SK-N-SH (cell line): ENCODE measurements around the gene TWF2. TPM values are rescaled to one million over a fixed set of nuclear protein-coding genes. Genes with fewer than 3 reads are reported as not detected.
"Not testable (repeated sequence)": the region's sequence is repeated elsewhere in the genome, so short reads cannot be mapped to it uniquely, and the experiment has no call there.

Experiments used
- CTCF ChIA-PET: fragments of 300-600, 350-600 bp; formaldehyde crosslinking; extraction: SDS; loops from one replicate; lab custom pipeline; 2021; lab: Yijun Ruan, JAX
- POLR2A ChIA-PET: fragments of 350-600 bp; sonication (Branson Sonifier 250); formaldehyde crosslinking; extraction: SDS; loops from one replicate; lab custom pipeline; 2020; ENCODE audit warnings: antibody characterized with exemption, inconsistent platforms; lab: Yijun Ruan, JAX
- DNase-seq: peaks from one replicate; pipeline ENCODE4 v3.0.0; 2012
- H2AFZ ChIP-seq: fragments of 200-600 bp; sonication (generic); 2 replicates; pipeline ENCODE4 v1.8.1; 2016; ENCODE audit warnings: antibody characterized with exemption, mild to moderate bottlenecking, low read depth
- H3F3A ChIP-seq: fragments of 200-600 bp; sonication (generic); replicated peaks from 2 replicates; pipeline ENCODE3; 2016; ENCODE audit warnings: antibody characterized with exemption, mild to moderate bottlenecking; ENCODE audit not compliant: insufficient read depth
- H3K27ac ChIP-seq, 2 experiments: fragments of 200-500 bp in 1 of 2; fragments of 200-600 bp in 1 of 2; sonication (Bioruptor generic) in 1 of 2; sonication (generic), shearing (Covaris generic) in 1 of 2; 2 replicates each; pipeline versions ENCODE4 v1.5.1 to v1.6.1; 2014 to 2016; ENCODE audit warnings: low read depth in 2 of 2, inconsistent platforms in 1 of 2, low read length in 1 of 2, mild to moderate bottlenecking in 1 of 2, mixed read lengths in 1 of 2
- H3K27me3 ChIP-seq: fragments of 200-600 bp; sonication (generic), shearing (Covaris generic); 2 replicates; pipeline ENCODE4 v1.6.1; 2016; ENCODE audit warnings: mixed run types; ENCODE audit not compliant: insufficient read depth
- H3K36me3 ChIP-seq, 2 experiments: fragments of 200-500 bp in 1 of 2; fragments of 200-600 bp in 1 of 2; sonication (Bioruptor generic) in 1 of 2; sonication (generic) in 1 of 2; replicated peaks in 1 of 2; 2 replicates each; pipeline versions ENCODE3 to v1.5.1; 2014 to 2016; ENCODE audit warnings: low read length in 1 of 2, mild to moderate bottlenecking in 1 of 2; ENCODE audit not compliant: insufficient read depth in 2 of 2, control insufficient read depth in 1 of 2
- H3K4me1 ChIP-seq, 2 experiments: fragments of 200-500 bp in 1 of 2; fragments of 200-600 bp in 1 of 2; sonication (Bioruptor generic) in 1 of 2; sonication (generic), shearing (Covaris generic) in 1 of 2; 2 replicates each; pipeline versions ENCODE4 v1.5.1 to v1.6.1; 2014 to 2016; ENCODE audit warnings: low read depth in 1 of 2, low read length in 1 of 2, mixed run types in 1 of 2; ENCODE audit not compliant: insufficient read depth in 2 of 2, control insufficient read depth in 1 of 2
- H3K4me2 ChIP-seq: fragments of 200-600 bp; sonication (generic), shearing (Covaris generic); 2 replicates; pipeline ENCODE4 v1.6.1; 2017; ENCODE audit warnings: mixed run types
- H3K4me3 ChIP-seq, 2 experiments: fragments of 200-500 bp in 1 of 2; fragments of 200-600 bp in 1 of 2; sonication (Bioruptor generic) in 1 of 2; sonication (generic), shearing (Covaris generic) in 1 of 2; 2 replicates each; pipeline versions ENCODE4 v1.5.1 to v1.8.1; 2014 to 2016; ENCODE audit warnings: low read depth in 2 of 2, inconsistent platforms in 1 of 2, low read length in 1 of 2, mild to moderate bottlenecking in 1 of 2, mixed read lengths in 1 of 2, moderate library complexity in 1 of 2
- H3K79me2 ChIP-seq: fragments of 200-600 bp; sonication (generic); 2 replicates; pipeline ENCODE4 v1.8.1; 2017; ENCODE audit warnings: mild to moderate bottlenecking; ENCODE audit not compliant: insufficient read depth
- H3K9ac ChIP-seq: fragments of 200-600 bp; sonication (generic); 2 replicates; pipeline ENCODE4 v1.6.1; 2017; ENCODE audit warnings: mixed run types
- H3K9me2 ChIP-seq: fragments of 200-600 bp; sonication (generic); 2 replicates; pipeline ENCODE4 v1.6.1; 2017; ENCODE audit warnings: mixed run types
- H3K9me3 ChIP-seq: fragments of 200-600 bp; sonication (generic); 2 replicates; pipeline ENCODE4 v1.6.1; 2017; ENCODE audit warnings: mixed run types, mild to moderate bottlenecking, moderate library complexity
- H4K20me1 ChIP-seq: fragments of 200-600 bp; sonication (generic); 2 replicates; pipeline ENCODE4 v1.6.1; 2017; ENCODE audit warnings: mild to moderate bottlenecking, mixed run types; ENCODE audit not compliant: insufficient read depth
- EP300 ChIP-seq, 2 experiments: IDR thresholded peaks; 2 replicates each; pipeline versions ENCODE4 v1.4.0 to v1.6.1; 2012; ENCODE audit warnings: borderline replicate concordance in 1 of 2, low read depth in 1 of 2, low read length in 1 of 2
- EZH2phosphoT487 ChIP-seq: fragments of 200-600 bp; sonication (generic); IDR thresholded peaks from 2 replicates; pipeline ENCODE4 v1.6.1; 2017; ENCODE audit warnings: low read depth, mixed run types, mild to moderate bottlenecking, antibody characterized with exemption, moderate library complexity, borderline replicate concordance
- GABPA ChIP-seq: IDR thresholded peaks from 2 replicates; pipeline ENCODE4 v1.4.0; 2012; ENCODE audit warnings: low read depth, mild to moderate bottlenecking
- JUND ChIP-seq: IDR thresholded peaks from 2 replicates; pipeline ENCODE4 v1.4.0; 2012
- NFIC ChIP-seq: IDR thresholded peaks from 2 replicates; pipeline ENCODE4 v1.4.0; 2012; ENCODE audit warnings: borderline replicate concordance
- NRF1 ChIP-seq: IDR thresholded peaks from 2 replicates; pipeline ENCODE4 v1.6.1; 2012; ENCODE audit warnings: low read depth, mild to moderate bottlenecking, low read length
- RCOR1 ChIP-seq: fragments of 150-350 bp; IDR thresholded peaks from 2 replicates; pipeline ENCODE4 v1.6.1; 2017; ENCODE audit warnings: antibody characterized with exemption, low read length
- RXRA ChIP-seq: IDR thresholded peaks from 2 replicates; pipeline ENCODE4 v1.4.0; 2012; ENCODE audit warnings: low read depth, mild to moderate bottlenecking, borderline replicate concordance
- SIN3A ChIP-seq: IDR thresholded peaks from 2 replicates; pipeline ENCODE4 v1.6.1; 2012; ENCODE audit warnings: low read depth, mild to moderate bottlenecking, low read length, moderate library complexity, borderline replicate concordance
- SMC3 ChIP-seq: IDR thresholded peaks from 2 replicates; pipeline ENCODE4 v1.6.1; 2012; ENCODE audit warnings: low read depth, low read length, improper control_type of control experiment
- TEAD4 ChIP-seq: IDR thresholded peaks from 2 replicates; pipeline ENCODE4 v1.4.0; 2012; ENCODE audit warnings: mild to moderate bottlenecking, borderline replicate concordance; ENCODE audit not compliant: insufficient read depth
- WGBS: methylation state at CpG from one replicate; pipeline ENCODE4 v1.1.6; 2017; ENCODE audit warnings: low lambda C conversion rate; 5-methylcytosine and 5-hydroxymethylcytosine counted together
- polyA plus RNA-seq, 3 experiments: library from polyadenylated mRNA; depleted of rRNA; stranded (reverse); fragments of >200 nt; gene quantifications; 2 replicates each; pipeline ENCODE4 v1.2.3, GENCODE V29; 2012
- TF ChIP-seq, protein P1 (sequence below): IDR thresholded peaks from 2 replicates; pipeline ENCODE4 v1.4.0; 2012; ENCODE audit warnings: low read depth
- TF ChIP-seq, protein P2 (sequence below): IDR thresholded peaks from 2 replicates; pipeline ENCODE4 v1.6.1; 2012; ENCODE audit warnings: mild to moderate bottlenecking, low read depth, low read length, moderate library complexity
- TF ChIP-seq, protein P3 (sequence below): IDR thresholded peaks from 2 replicates; pipeline ENCODE4 v1.4.0; 2012; ENCODE audit warnings: low read depth, borderline replicate concordance
- TF ChIP-seq, protein P4 (sequence below): IDR thresholded peaks from 2 replicates; pipeline ENCODE4 v1.4.0; 2012; ENCODE audit warnings: low read depth, borderline replicate concordance
- TF ChIP-seq, protein P5 (sequence below): fragments of 200-600 bp; sonication (generic); IDR thresholded peaks from 2 replicates; pipeline ENCODE4 v1.6.1; 2017; ENCODE audit warnings: antibody characterized with exemption, mild to moderate bottlenecking, moderate library complexity

Gene TWF2
- polyA plus RNA-seq, 1 of the 3 experiments (the other 2 are of a cell fraction) = 188 TPM

DNA sequence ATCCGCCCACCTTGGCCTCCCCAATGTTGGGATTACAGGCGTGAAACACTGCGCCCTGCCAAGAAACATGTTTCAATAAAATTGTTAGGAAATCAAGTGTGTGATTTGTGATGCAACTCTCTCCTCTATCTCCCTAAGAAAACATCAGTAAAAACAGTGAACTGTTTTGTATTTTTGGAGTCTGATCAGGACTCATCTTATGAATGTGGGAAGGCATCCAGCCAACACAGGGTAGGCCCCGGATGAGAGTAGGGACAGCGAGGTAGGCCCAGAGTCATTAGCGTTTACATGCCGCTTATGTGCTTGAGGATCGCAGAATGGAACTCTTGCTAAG is 47.8 kb upstream of the TWF2 start:
- Histone ChIP-seq H3K79me2 (peaks cover 27% of the 10 kb centered on the region; the same call in 1 of the 2 replicates), H4K20me1 (no peaks in the 10 kb centered on the region), H3K4me1 (peaks cover 0 to 23% of the 10 kb centered on the region in 2 experiments; a peak in 2 of 4 replicates), H3K9me3 (no peaks in the 10 kb centered on the region), H3F3A (peaks cover 26% of the 10 kb centered on the region), H2AFZ (no peak overlapping the region), H3K9ac (peak overlapping the region; percentile 98), H3K4me3 (peak overlapping the region; percentile 63 to 81), H3K27me3 (no peaks in the 10 kb centered on the region), H3K9me2 (no peaks in the 10 kb centered on the region), H3K36me3 (peaks cover 0 to 4% of the 10 kb centered on the region in 2 experiments), H3K4me2 (peak overlapping the region; percentile 94), H3K27ac (peak overlapping the region; percentile 97 to 99; a peak in 2 of 4 replicates)
- no peak for DNase-seq
- POLR2A ChIA-PET = interaction anchor here (0.6 to 3.0 kb wide), 6 partner anchors 8 to 291 kb away, joined by 3 to 27 read pairs (median 4); partner anchors contain the start of genes RPL29 and WDR82
- CTCF ChIA-PET = interaction anchor here (1.6 to 16.0 kb wide), 2 partner anchors 10 to 56 kb away, joined by 5 to 504 read pairs; no protein-coding TSS in a partner anchor
- 77% methylated on average over 8 of the region's 8 CpGs for WGBS
- TF ChIP-seq SIN3A (no peak), EP300 (IDR thresholded peaks at IDR 0.05; ENCODE audit: borderline replicate concordance in 1 of 2, low read depth in 1 of 2, low read length in 1 of 2) (no peak), EZH2phosphoT487 (no peak), SMC3 (no peak), NRF1 (no peak), GABPA (no peak), TEAD4 (no peak), RXRA (no peak), NFIC (no peak), JUND (no peak), RCOR1 (no peak)
- TF ChIP-seq, protein P1, sequence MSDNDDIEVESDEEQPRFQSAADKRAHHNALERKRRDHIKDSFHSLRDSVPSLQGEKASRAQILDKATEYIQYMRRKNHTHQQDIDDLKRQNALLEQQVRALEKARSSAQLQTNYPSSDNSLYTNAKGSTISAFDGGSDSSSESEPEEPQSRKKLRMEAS = no peak
- TF ChIP-seq, protein P2, sequence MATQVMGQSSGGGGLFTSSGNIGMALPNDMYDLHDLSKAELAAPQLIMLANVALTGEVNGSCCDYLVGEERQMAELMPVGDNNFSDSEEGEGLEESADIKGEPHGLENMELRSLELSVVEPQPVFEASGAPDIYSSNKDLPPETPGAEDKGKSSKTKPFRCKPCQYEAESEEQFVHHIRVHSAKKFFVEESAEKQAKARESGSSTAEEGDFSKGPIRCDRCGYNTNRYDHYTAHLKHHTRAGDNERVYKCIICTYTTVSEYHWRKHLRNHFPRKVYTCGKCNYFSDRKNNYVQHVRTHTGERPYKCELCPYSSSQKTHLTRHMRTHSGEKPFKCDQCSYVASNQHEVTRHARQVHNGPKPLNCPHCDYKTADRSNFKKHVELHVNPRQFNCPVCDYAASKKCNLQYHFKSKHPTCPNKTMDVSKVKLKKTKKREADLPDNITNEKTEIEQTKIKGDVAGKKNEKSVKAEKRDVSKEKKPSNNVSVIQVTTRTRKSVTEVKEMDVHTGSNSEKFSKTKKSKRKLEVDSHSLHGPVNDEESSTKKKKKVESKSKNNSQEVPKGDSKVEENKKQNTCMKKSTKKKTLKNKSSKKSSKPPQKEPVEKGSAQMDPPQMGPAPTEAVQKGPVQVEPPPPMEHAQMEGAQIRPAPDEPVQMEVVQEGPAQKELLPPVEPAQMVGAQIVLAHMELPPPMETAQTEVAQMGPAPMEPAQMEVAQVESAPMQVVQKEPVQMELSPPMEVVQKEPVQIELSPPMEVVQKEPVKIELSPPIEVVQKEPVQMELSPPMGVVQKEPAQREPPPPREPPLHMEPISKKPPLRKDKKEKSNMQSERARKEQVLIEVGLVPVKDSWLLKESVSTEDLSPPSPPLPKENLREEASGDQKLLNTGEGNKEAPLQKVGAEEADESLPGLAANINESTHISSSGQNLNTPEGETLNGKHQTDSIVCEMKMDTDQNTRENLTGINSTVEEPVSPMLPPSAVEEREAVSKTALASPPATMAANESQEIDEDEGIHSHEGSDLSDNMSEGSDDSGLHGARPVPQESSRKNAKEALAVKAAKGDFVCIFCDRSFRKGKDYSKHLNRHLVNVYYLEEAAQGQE = no peak
- TF ChIP-seq, protein P3, sequence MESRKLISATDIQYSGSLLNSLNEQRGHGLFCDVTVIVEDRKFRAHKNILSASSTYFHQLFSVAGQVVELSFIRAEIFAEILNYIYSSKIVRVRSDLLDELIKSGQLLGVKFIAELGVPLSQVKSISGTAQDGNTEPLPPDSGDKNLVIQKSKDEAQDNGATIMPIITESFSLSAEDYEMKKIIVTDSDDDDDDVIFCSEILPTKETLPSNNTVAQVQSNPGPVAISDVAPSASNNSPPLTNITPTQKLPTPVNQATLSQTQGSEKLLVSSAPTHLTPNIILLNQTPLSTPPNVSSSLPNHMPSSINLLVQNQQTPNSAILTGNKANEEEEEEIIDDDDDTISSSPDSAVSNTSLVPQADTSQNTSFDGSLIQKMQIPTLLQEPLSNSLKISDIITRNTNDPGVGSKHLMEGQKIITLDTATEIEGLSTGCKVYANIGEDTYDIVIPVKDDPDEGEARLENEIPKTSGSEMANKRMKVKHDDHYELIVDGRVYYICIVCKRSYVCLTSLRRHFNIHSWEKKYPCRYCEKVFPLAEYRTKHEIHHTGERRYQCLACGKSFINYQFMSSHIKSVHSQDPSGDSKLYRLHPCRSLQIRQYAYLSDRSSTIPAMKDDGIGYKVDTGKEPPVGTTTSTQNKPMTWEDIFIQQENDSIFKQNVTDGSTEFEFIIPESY = no peak
- TF ChIP-seq, protein P4, sequence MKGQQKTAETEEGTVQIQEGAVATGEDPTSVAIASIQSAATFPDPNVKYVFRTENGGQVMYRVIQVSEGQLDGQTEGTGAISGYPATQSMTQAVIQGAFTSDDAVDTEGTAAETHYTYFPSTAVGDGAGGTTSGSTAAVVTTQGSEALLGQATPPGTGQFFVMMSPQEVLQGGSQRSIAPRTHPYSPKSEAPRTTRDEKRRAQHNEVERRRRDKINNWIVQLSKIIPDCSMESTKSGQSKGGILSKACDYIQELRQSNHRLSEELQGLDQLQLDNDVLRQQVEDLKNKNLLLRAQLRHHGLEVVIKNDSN = no peak
- TF ChIP-seq, protein P5, sequence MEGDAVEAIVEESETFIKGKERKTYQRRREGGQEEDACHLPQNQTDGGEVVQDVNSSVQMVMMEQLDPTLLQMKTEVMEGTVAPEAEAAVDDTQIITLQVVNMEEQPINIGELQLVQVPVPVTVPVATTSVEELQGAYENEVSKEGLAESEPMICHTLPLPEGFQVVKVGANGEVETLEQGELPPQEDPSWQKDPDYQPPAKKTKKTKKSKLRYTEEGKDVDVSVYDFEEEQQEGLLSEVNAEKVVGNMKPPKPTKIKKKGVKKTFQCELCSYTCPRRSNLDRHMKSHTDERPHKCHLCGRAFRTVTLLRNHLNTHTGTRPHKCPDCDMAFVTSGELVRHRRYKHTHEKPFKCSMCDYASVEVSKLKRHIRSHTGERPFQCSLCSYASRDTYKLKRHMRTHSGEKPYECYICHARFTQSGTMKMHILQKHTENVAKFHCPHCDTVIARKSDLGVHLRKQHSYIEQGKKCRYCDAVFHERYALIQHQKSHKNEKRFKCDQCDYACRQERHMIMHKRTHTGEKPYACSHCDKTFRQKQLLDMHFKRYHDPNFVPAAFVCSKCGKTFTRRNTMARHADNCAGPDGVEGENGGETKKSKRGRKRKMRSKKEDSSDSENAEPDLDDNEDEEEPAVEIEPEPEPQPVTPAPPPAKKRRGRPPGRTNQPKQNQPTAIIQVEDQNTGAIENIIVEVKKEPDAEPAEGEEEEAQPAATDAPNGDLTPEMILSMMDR = no peak

DNA sequence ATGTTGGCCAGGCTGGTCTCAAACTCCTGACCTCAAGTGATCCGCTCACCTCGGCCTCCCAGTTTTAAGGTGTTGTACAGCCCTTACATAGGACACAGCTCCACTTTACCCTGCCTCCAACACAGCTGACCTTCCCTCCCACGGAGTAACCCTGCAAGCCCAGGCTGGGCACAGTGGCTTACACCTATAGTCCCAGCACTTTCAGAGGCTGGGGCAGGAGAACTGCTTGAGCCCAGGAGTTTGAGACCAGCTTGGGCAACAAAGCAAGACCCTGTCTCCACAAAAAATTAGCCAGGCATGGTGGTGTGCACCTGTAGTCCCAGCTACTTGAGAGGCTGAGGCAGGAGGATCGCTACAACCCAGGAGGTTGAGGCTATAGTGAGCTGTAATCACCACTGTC is 45.1 kb upstream of the TWF2 start:
- H3K36me3 ChIP-seq, H4K20me1 ChIP-seq, H3K9me2 ChIP-seq, H3K9ac ChIP-seq, DNase-seq, POLR2A ChIA-PET, H3K4me3 ChIP-seq, H3K9me3 ChIP-seq, H3K27me3 ChIP-seq, H2AFZ ChIP-seq, H3K4me2 ChIP-seq, H3K27ac ChIP-seq: not testable (repeated sequence)
- 86% methylated on average over 4 of the region's 4 CpGs for WGBS
- Histone ChIP-seq H3K79me2 (peaks cover 27% of the 10 kb centered on the region; the same call in 1 of the 2 replicates), H3K4me1 (peaks cover 0 to 30% of the 10 kb centered on the region in 2 experiments; a peak in 3 of 4 replicates), H3F3A (peaks cover 25% of the 10 kb centered on the region)
- CTCF ChIA-PET = interaction anchor here (0.6 to 2.1 kb wide), 6 partner anchors 14 to 163 kb away, joined by 3 to 6 read pairs (median 4); no protein-coding TSS in a partner anchor
